ENCODE data around the gene RFC1.
"Not testable (repeated sequence)": the region's sequence is repeated elsewhere in the genome, so short reads cannot be mapped to it uniquely, and the experiment has no call there.

Gene RFC1

GRCh38 chr4:39312816-39313215, 53.3 kb downstream of the RFC1 start:
- DNase-seq (ENCODE audit: low read depth in 2 of 2, low spot score in 1 of 2): no peak

- DNase-seq (ENCODE audit: low read depth in 2 of 2, low spot score in 1 of 2): no peak
Observed at GRCh38 chr4:39308611-39309010, 57.6 kb downstream of the RFC1 start.

- DNase-seq (ENCODE audit: low read depth in 2 of 2, low spot score in 1 of 2): no peak
Observed at GRCh38 chr4:39305912-39306677, 60.1 kb downstream of the RFC1 start.

- DNase-seq (ENCODE audit: low read depth in 2 of 2, low spot score in 1 of 2): no peak
Observed at GRCh38 chr4:39304651-39305050, 61.5 kb downstream of the RFC1 start.

- no peak for DNase-seq (ENCODE audit: low read depth in 2 of 2, low spot score in 1 of 2)
Observed at GRCh38 chr4:39303871-39304270, 62.3 kb downstream of the RFC1 start.

GRCh38 chr4:39302901-39303300, 63.3 kb downstream of the RFC1 start:
- DNase-seq (ENCODE audit: low read depth in 2 of 2, low spot score in 1 of 2): no peak

GRCh38 chr4:39295784-39296183, 70.4 kb downstream of the RFC1 start:
- no peak for DNase-seq (ENCODE audit: low read depth in 2 of 2, low spot score in 1 of 2)

- not testable (repeated sequence) for DNase-seq (ENCODE audit: low read depth in 2 of 2, low spot score in 1 of 2)
Observed at GRCh38 chr4:39292433-39292832, 73.7 kb downstream of the RFC1 start.

GRCh38 chr4:39291686-39292085, 74.5 kb downstream of the RFC1 start:
- no peak for DNase-seq (ENCODE audit: low read depth in 2 of 2, low spot score in 1 of 2)

- no peak for DNase-seq (ENCODE audit: low read depth in 2 of 2, low spot score in 1 of 2)
Observed at GRCh38 chr4:39287223-39287622, 78.9 kb downstream of the RFC1 start.

GRCh38 chr4:39286263-39286662, 79.9 kb downstream of the RFC1 start:
- DNase-seq (ENCODE audit: low read depth in 2 of 2, low spot score in 1 of 2): no peak

GRCh38 chr4:39285853-39286252, 80.3 kb downstream of the RFC1 start:
- DNase-seq (ENCODE audit: low read depth in 2 of 2, low spot score in 1 of 2): no peak

GRCh38 chr4:39285111-39285795, 80.9 kb downstream of the RFC1 start:
- DNase-seq (ENCODE audit: low read depth in 2 of 2, low spot score in 1 of 2): no peak

- no peak for DNase-seq (ENCODE audit: low read depth in 2 of 2, low spot score in 1 of 2)
Observed at GRCh38 chr4:39280770-39281169, 85.4 kb downstream of the RFC1 start.

- no peak for DNase-seq (ENCODE audit: low read depth in 2 of 2, low spot score in 1 of 2)
Observed at GRCh38 chr4:39279416-39279815, 86.7 kb downstream of the RFC1 start.

GRCh38 chr4:39278476-39278875, 87.7 kb downstream of the RFC1 start:
- no peak for DNase-seq (ENCODE audit: low read depth in 2 of 2, low spot score in 1 of 2)

GRCh38 chr4:39277661-39278060, 88.5 kb downstream of the RFC1 start:
- not testable (repeated sequence) for DNase-seq (ENCODE audit: low read depth in 2 of 2, low spot score in 1 of 2)

GRCh38 chr4:39274503-39274902, 91.7 kb downstream of the RFC1 start:
- DNase-seq (ENCODE audit: low read depth in 2 of 2, low spot score in 1 of 2): no peak

GRCh38 chr4:39263895-39264294, 102.3 kb downstream of the RFC1 start:
- no peak for DNase-seq (ENCODE audit: low read depth in 2 of 2, low spot score in 1 of 2)

- no peak for DNase-seq (ENCODE audit: low read depth in 2 of 2, low spot score in 1 of 2)
Observed at GRCh38 chr4:39259571-39260330, 106.4 kb downstream of the RFC1 start.

GRCh38 chr4:39256436-39256835, 109.7 kb downstream of the RFC1 start:
- no peak for DNase-seq (ENCODE audit: low read depth in 2 of 2, low spot score in 1 of 2)

GRCh38 chr4:39255871-39256270, 110.3 kb downstream of the RFC1 start:
- no peak for DNase-seq (ENCODE audit: low read depth in 2 of 2, low spot score in 1 of 2)

All from stimulated activated CD8-positive, alpha-beta memory T cell treated with anti-CD3 and anti-CD28 coated beads, Interleukin-4, amount 100 ng/mL, for 1 hour (primary cell).